ENCODE results near the gene NACA2.
"Not testable (repeated sequence)": the region's sequence is repeated elsewhere in the genome, so short reads cannot be mapped to it uniquely, and the experiment has no call there.

NACA2 gene

GRCh38 chr17:61568219-61569072 lies 22.6 kb downstream of the NACA2 start:
- in situ Hi-C loops (cut with MboI; ENCODE audit: low sequenced_read_pairs, unreplicated experiment): no loop called here
- no peak for DNase-seq (ENCODE audit: low spot score)
- TF ChIP-seq CTCF (IDR thresholded peaks at IDR 0.05; ENCODE audit: borderline replicate concordance, control extremely low read depth, extremely low read depth, insufficient read depth, missing control alignments): no peak

- no peak for DNase-seq (ENCODE audit: low spot score)
- in situ Hi-C loops (cut with MboI; ENCODE audit: low sequenced_read_pairs, unreplicated experiment): no loop called here
- no peak for TF ChIP-seq CTCF (IDR thresholded peaks at IDR 0.05; ENCODE audit: borderline replicate concordance, control extremely low read depth, extremely low read depth, insufficient read depth, missing control alignments)
These were observed 23.8 kb downstream of the NACA2 start for GRCh38 chr17:61567045-61567802.

GRCh38 chr17:61566448-61566847 lies 24.6 kb downstream of the NACA2 start:
- in situ Hi-C loops (cut with MboI; ENCODE audit: low sequenced_read_pairs, unreplicated experiment); DNase-seq (ENCODE audit: low spot score): not testable (repeated sequence)

GRCh38 chr17:61565850-61566249 lies 25.2 kb downstream of the NACA2 start:
- DNase-seq (ENCODE audit: low spot score); in situ Hi-C loops (cut with MboI; ENCODE audit: low sequenced_read_pairs, unreplicated experiment): not testable (repeated sequence)

- no peak for DNase-seq (ENCODE audit: low spot score)
- in situ Hi-C loops (cut with MboI; ENCODE audit: low sequenced_read_pairs, unreplicated experiment): no loop called here
- no peak for TF ChIP-seq CTCF (IDR thresholded peaks at IDR 0.05; ENCODE audit: borderline replicate concordance, control extremely low read depth, extremely low read depth, insufficient read depth, missing control alignments)
These were observed 25.8 kb downstream of the NACA2 start for GRCh38 chr17:61565213-61565612.

GRCh38 chr17:61562287-61562686 lies 28.7 kb downstream of the NACA2 start:
- TF ChIP-seq CTCF (IDR thresholded peaks at IDR 0.05; ENCODE audit: borderline replicate concordance, control extremely low read depth, extremely low read depth, insufficient read depth, missing control alignments): no peak
- no peak for DNase-seq (ENCODE audit: low spot score)
- in situ Hi-C loops (cut with MboI; ENCODE audit: low sequenced_read_pairs, unreplicated experiment): no loop called here

GRCh38 chr17:61561354-61561753 lies 29.7 kb downstream of the NACA2 start:
- no peak for DNase-seq (ENCODE audit: low spot score)
- in situ Hi-C loops (cut with MboI; ENCODE audit: low sequenced_read_pairs, unreplicated experiment): no loop called here
- TF ChIP-seq CTCF (IDR thresholded peaks at IDR 0.05; ENCODE audit: borderline replicate concordance, control extremely low read depth, extremely low read depth, insufficient read depth, missing control alignments): no peak

Data from GM13976 (cell line).